Gastroesophageal sphincter (tissue), 3 donors: ENCODE data around the gene DUXA.
"Not testable (repeated sequence)": the region's sequence is repeated elsewhere in the genome, so short reads cannot be mapped to it uniquely, and the experiment has no call there.

ENCODE experiments used
- EP300 ChIP-seq: sonication (generic); formaldehyde crosslinking; IDR thresholded peaks from one replicate; pipeline ENCODE4 v1.6.1; 2017; ENCODE audit warnings: antibody characterized with exemption, mild to moderate bottlenecking
- POLR2A ChIP-seq, 2 donors: fragments of 450-650 bp; IDR thresholded peaks; one replicate each; pipeline ENCODE4 v1.6.1; 2017; ENCODE audit warnings: antibody characterized with exemption in 2 of 2, mild to moderate bottlenecking in 2 of 2, moderate library complexity in 1 of 2
- POLR2AphosphoS5 ChIP-seq: sonication (generic); formaldehyde crosslinking; IDR thresholded peaks from one replicate; pipeline ENCODE4 v1.6.1; 2017; ENCODE audit warnings: antibody characterized with exemption
- TF ChIP-seq, protein P1 (sequence below), 4 experiments: fragments of 200-600 bp in 2 of 4; fragments of 450-650 bp in 2 of 4; sonication (generic) in 1 of 4; IDR thresholded peaks; one replicate each; pipeline ENCODE4 v1.5.1; 2017 to 2019; ENCODE audit warnings: antibody characterized with exemption in 4 of 4, mild to moderate bottlenecking in 2 of 4, moderate library complexity in 2 of 4

DNA sequence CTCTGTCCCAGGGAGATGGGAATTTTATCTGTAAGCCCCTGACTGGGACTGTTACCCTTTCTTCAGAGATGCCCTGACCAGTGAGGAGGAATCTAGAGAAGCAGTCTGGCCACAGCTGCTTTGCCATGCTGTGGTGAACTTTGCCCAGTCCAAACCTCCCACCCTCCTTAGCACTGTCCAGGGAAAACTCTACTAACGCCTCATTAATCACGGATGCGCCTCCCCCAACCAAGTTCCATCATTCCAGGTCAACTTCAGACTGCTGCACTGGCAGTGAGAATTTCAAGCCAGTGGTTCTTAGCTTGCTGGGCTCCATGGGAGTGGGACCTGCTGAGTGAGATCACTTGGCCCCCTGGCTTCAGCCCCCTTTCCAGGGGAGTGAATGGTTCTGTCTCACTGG lies 39.9 kb downstream of the DUXA start:
- not testable (repeated sequence) for TF ChIP-seq POLR2A (IDR thresholded peaks at IDR 0.05); EP300; POLR2AphosphoS5
- TF ChIP-seq, protein P1, sequence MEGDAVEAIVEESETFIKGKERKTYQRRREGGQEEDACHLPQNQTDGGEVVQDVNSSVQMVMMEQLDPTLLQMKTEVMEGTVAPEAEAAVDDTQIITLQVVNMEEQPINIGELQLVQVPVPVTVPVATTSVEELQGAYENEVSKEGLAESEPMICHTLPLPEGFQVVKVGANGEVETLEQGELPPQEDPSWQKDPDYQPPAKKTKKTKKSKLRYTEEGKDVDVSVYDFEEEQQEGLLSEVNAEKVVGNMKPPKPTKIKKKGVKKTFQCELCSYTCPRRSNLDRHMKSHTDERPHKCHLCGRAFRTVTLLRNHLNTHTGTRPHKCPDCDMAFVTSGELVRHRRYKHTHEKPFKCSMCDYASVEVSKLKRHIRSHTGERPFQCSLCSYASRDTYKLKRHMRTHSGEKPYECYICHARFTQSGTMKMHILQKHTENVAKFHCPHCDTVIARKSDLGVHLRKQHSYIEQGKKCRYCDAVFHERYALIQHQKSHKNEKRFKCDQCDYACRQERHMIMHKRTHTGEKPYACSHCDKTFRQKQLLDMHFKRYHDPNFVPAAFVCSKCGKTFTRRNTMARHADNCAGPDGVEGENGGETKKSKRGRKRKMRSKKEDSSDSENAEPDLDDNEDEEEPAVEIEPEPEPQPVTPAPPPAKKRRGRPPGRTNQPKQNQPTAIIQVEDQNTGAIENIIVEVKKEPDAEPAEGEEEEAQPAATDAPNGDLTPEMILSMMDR (IDR thresholded peaks at IDR 0.05) = not testable (repeated sequence)
